Muscle layer of duodenum (tissue), 2 donors: ENCODE data around the gene ADCY2.
"Not testable (repeated sequence)": the region's sequence is repeated elsewhere in the genome, so short reads cannot be mapped to it uniquely, and the experiment has no call there.

Experiments used
- H3K27ac ChIP-seq: one replicate; pipeline ENCODE4 v1.7.0; 2013; ENCODE audit warnings: mild to moderate bottlenecking, low read length
- H3K27me3 ChIP-seq: one replicate; pipeline ENCODE4 v1.7.0; 2013; ENCODE audit warnings: low read depth, mild to moderate bottlenecking, control low read depth, low read length
- H3K36me3 ChIP-seq, 2 donors: one replicate each; pipeline ENCODE4 v1.7.0; 2013; ENCODE audit warnings: low read length in 2 of 2, control low read depth in 1 of 2, mild to moderate bottlenecking in 1 of 2; ENCODE audit not compliant: insufficient read depth in 2 of 2, control insufficient read depth in 1 of 2
- H3K4me1 ChIP-seq, 2 donors: one replicate each; pipeline ENCODE4 v1.7.0; 2013; ENCODE audit warnings: low read length in 2 of 2, mild to moderate bottlenecking in 2 of 2, control low read depth in 1 of 2, moderate library complexity in 1 of 2; ENCODE audit not compliant: insufficient read depth in 2 of 2, control insufficient read depth in 1 of 2
- H3K4me3 ChIP-seq, 2 donors: one replicate each; pipeline ENCODE4 v1.7.0; 2013; ENCODE audit warnings: low read length in 2 of 2, low read depth in 1 of 2, mild to moderate bottlenecking in 1 of 2
- H3K9me3 ChIP-seq, 2 donors: one replicate each; pipeline ENCODE4 v1.7.0; 2013; ENCODE audit warnings: low read length in 2 of 2, control low read depth in 1 of 2, mild to moderate bottlenecking in 1 of 2; ENCODE audit not compliant: control insufficient read depth in 1 of 2
- donor health status: healthy.

Gene ADCY2

DNA sequence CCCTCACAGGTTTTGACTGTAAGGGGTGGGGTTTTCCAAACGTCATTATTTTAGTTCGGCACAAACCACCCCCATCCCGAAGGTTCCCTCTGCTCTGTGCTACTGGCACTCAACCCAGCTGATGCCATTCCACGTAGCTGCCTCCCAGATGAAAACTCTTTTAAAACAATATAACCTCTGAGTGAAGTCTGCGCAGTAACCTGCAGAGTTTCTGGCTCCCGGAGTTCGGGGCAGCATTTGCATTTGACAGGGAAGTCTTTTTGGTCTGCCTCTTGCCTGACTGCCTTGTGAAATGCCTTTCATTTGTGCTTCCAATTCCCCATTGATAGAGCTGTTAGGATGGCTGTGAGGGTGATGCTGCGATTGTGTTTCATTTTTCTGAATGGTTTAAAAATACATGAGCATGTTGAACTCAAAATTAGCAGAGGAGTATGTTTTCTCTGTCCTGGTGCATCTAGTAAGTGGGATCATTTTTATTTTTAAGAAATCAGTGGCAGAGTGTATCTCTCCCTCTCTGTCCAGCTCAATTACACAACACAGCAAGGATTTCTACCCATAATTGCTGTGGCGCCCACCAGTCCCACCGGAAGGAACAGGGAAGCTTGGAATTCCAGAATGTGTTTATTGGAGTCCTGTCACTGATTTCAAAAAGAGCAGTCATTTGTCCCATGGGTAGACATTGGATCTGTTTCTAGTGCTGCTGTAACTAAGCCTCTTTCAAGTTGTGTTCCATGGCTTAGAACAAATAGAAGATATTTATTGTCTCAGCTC lies 24.8 kb downstream of the ADCY2 start:
- H3K9me3 ChIP-seq, result no peaks in the 10 kb centered on the region
- H3K4me1 ChIP-seq, result peaks cover 0 to 7% of the 10 kb centered on the region in 2 donors
- H3K36me3 ChIP-seq, result no peaks in the 10 kb centered on the region
- no peak overlapping the region for H3K4me3 ChIP-seq
- H3K27ac ChIP-seq, result no peak overlapping the region
- peaks cover 4% of the 10 kb centered on the region for H3K27me3 ChIP-seq

DNA sequence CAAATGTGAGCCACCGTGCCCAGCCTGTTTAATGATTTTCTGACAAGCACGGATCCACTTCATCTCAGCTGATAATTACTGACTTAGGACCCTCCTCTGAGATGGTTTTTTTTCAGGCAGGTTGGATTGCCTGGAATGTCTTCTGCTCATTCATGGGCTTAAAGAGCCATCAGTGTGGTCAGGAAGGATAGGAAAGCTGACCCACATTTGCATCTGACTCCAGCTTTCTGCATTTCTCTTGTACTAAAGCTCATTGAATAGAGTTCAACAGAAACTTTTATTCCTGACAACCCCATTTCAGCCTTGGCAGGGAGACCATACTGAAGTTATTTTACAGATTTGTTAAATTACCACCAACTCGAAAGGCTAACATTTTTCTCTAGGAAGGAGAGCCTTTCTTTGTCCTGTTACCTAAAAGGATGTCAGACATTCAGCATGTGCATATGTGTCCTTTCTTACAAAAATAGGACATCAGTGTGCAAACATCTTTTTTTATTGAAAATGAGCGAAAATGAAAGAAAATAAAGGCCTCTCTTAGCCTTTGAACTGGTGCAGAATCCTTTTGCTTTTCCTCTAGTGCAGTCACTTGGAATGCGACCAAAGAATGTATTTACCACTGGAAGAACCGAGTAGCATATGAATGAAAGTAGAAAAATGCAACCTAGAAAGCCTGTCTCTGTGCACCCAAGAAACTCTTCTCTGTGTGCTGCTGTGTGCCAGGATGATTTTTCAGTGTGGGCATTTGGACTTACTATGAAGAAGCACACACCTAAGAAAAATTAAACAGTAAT lies 26.6 kb downstream of the ADCY2 start:
- peaks cover 2% of the 10 kb centered on the region for H3K27me3 ChIP-seq
- H3K4me1 ChIP-seq, result peaks cover 0 to 7% of the 10 kb centered on the region in 2 donors
- H3K27ac ChIP-seq, result no peak overlapping the region
- no peaks in the 10 kb centered on the region for H3K36me3 ChIP-seq
- H3K4me3 ChIP-seq, result no peak overlapping the region
- no peaks in the 10 kb centered on the region for H3K9me3 ChIP-seq

DNA sequence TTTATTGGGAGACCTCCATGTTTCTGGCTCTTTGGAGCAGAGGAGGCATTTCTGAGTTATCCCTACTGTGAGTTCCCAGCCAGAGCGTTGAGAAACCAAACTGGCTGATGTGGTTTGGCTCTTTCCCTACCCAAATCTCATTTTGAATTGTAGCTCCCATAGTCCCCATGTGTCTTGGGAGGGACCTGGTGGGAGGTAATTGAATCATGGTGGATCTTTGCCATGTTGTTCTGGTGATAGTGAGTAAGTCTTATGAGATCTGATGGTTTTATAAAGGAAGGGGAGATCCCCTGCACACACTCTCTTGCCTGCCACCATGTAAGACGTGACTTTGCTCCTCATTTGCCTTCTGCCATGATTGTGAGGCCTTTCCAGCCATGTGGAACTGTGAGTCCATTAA lies 27.3 kb downstream of the ADCY2 start:
- H3K9me3 ChIP-seq, H3K36me3 ChIP-seq, H3K27ac ChIP-seq, H3K4me3 ChIP-seq, H3K4me1 ChIP-seq, H3K27me3 ChIP-seq: not testable (repeated sequence)

DNA sequence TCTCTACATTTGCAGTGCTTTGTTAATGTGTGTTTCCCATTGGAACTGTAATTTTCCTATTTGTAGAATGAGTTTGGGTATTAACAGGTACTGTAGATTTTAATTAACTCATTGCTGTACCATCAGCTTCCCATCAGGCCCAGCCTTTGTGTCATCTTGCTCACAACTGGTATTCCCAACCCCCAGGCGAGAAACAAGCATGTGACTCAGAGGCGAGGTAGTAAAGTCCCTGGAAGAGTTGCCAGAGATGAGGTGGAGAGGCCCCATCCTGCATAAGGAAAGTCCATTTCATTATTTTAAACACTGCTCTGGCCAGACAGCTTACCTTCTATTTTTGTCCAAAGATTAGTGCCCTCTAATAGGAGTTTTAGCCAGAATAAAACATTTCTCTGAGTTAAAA lies 29.9 kb downstream of the ADCY2 start:
- Histone ChIP-seq H3K4me1 (peaks cover 0 to 7% of the 10 kb centered on the region in 2 donors), H3K27me3 (no peaks in the 10 kb centered on the region), H3K36me3 (no peaks in the 10 kb centered on the region), H3K27ac (no peak overlapping the region), H3K9me3 (no peaks in the 10 kb centered on the region), H3K4me3 (no peak overlapping the region)

DNA sequence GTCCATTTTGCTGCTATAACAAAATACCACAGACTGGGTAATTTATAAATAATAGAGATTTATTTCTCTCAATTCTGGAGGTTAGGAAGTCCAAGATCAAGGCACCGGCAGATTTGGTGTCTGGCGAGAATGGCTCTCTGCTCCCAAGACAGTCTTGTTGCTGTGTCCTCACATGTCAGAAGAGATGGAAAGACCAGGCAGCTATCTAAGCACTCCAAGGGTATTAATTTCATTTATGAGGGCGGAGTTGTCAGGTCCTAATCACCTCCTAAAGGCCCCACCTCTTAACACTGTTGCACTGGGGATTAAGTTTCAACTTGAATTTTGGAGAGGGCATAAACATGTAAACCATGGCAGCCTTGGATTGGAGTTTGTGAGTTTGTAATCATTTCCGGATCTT lies 30.3 kb downstream of the ADCY2 start:
- H3K27ac ChIP-seq, result no peak overlapping the region
- no peak overlapping the region for H3K4me3 ChIP-seq

DNA sequence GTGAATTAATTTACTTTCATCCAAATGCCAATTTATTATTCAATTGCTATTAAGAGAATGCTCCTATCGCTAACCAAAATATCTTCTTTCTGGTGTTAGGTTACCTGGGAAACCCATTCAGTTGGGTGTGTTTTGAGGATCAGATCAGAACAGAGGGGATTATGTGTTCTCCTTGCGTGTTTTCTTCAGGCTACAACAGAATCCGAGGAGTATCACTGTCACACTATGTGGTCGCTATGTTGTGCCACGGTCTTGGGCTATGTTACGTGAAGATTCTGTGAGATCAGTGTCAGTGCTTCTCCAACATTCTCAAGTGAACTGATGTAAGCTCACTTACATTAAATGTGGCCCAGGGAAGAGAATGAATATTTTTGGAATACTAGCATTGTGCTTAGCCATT lies 39.0 kb downstream of the ADCY2 start:
- no peak overlapping the region for H3K27ac ChIP-seq
- H3K27me3 ChIP-seq, result no peaks in the 10 kb centered on the region
- no peak overlapping the region for H3K4me3 ChIP-seq
- no peaks in the 10 kb centered on the region for H3K9me3 ChIP-seq
- H3K36me3 ChIP-seq, result no peaks in the 10 kb centered on the region
- H3K4me1 ChIP-seq, result no peaks in the 10 kb centered on the region

More for the DNA sequence above, 30.3 kb downstream of the ADCY2 start:
- peaks cover 0 to 7% of the 10 kb centered on the region in 2 donors for H3K4me1 ChIP-seq
- H3K9me3 ChIP-seq, result no peaks in the 10 kb centered on the region
- no peaks in the 10 kb centered on the region for H3K36me3 ChIP-seq
- no peaks in the 10 kb centered on the region for H3K27me3 ChIP-seq

DNA sequence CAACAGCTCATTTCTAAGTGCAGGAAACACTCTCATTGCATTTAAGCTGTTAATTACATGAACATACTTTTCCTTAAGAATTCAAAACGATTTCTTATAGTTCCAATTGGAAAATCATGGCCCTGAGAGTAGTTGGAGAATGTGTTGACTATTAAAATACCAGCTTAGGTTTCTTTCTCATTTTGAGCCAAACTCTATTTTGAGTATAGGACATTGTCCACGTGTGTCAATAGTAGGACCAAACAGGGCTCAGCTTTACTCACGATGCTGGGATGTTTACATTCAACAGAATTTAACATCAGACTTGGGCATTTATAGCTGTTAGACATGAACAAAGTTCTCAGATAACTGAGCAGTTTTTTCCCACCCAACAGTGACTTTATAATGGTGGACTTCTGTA lies 39.6 kb downstream of the ADCY2 start:
- Histone ChIP-seq H3K36me3 (no peaks in the 10 kb centered on the region), H3K4me3 (no peak overlapping the region), H3K27ac (no peak overlapping the region), H3K9me3 (no peaks in the 10 kb centered on the region), H3K27me3 (no peaks in the 10 kb centered on the region), H3K4me1 (no peaks in the 10 kb centered on the region)

DNA sequence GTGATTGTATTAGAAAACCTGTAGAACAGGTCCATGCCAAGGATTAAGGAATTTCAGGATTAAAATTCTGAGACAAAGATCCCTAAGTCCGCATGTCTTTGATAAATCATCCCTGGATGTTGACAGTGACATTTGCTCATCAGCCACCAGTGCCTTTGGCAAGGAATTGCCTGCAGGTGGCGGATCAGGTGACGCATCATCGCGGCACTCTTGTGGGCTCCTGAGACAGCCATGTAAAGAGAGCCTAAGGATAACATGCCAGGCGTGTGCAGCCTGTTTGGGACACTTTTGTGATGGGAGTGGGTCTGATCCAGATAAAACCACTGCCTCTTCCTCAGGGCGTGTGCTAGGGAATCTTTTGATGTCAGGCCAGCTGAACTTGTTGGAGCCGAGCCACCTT lies 40.6 kb downstream of the ADCY2 start:
- Histone ChIP-seq H3K36me3 (no peaks in the 10 kb centered on the region), H3K4me1 (no peaks in the 10 kb centered on the region), H3K4me3 (no peak overlapping the region), H3K9me3 (no peaks in the 10 kb centered on the region), H3K27ac (no peak overlapping the region), H3K27me3 (no peaks in the 10 kb centered on the region)

DNA sequence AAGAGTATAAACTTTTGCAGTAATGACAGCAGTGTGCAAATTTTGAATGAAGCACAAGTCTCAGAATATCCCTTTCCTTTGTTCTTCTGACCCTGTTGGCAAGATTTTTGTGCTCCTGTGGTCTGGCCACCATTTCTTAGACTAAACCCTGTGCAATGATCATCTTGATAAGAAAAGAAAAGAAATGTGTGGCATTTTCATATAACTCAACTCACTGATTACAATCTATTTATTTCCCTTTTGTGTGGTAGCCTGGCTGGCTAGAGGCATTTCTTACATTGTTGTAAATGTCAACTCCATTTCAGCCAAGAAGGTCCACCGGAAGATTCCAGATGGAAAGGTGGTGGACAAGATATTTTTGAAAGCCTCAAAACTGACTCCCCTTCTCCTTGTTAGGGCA lies 41.9 kb downstream of the ADCY2 start:
- no peak overlapping the region for H3K4me3 ChIP-seq
- H3K4me1 ChIP-seq, result no peaks in the 10 kb centered on the region
- no peaks in the 10 kb centered on the region for H3K27me3 ChIP-seq
- H3K36me3 ChIP-seq, result no peaks in the 10 kb centered on the region
- H3K27ac ChIP-seq, result no peak overlapping the region
- H3K9me3 ChIP-seq, result no peaks in the 10 kb centered on the region

DNA sequence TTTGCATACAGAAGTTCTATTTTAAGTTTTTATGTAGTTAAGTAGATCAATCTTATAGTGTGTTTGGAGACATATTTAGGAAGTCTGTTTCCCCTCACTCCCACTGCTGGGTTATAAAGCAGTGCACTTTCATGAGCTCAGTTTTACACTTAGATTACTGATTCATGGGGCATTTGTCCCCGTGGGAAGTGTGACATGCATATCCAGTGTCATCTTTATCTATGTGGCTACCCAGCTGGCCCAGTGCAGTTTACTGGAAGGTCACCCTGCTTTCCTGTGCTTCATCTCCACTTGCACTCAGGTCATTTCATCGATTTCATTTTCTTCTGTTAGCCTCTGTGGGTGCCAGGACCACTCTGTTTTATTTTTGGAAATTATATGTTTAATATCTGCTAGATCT lies 49.1 kb downstream of the ADCY2 start:
- Histone ChIP-seq H3K9me3 (no peaks in the 10 kb centered on the region), H3K4me3 (no peak overlapping the region), H3K4me1 (no peaks in the 10 kb centered on the region), H3K27me3 (no peaks in the 10 kb centered on the region), H3K27ac (no peak overlapping the region), H3K36me3 (no peaks in the 10 kb centered on the region)

DNA sequence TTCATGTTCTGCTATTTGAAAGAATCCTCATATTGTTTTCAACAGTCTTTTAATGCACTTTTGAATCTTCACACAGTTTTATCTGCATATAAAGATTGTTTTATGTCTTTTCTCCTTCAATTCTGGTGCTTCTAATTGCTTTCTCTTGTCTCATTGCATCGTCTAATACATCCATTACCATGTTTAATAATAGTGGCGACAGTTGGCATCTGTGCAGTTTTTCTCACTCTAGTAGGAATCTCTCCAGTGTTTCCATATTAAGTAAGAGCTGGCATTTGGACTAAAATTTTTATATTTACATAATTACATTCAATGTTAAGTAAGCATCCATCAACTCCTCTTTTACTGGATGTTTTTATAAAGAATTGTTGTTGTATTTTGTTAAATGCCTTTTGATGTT lies 49.9 kb downstream of the ADCY2 start:
- Histone ChIP-seq H3K4me1 (no peaks in the 10 kb centered on the region), H3K9me3 (no peaks in the 10 kb centered on the region), H3K27ac (no peak overlapping the region), H3K27me3 (no peaks in the 10 kb centered on the region), H3K36me3 (no peaks in the 10 kb centered on the region), H3K4me3 (no peak overlapping the region)
